ENCODE data around the gene ESPN.
A peak's percentile ranks its signal among the peaks of the same experiment; 100 is the strongest.
"Not testable (repeated sequence)": the region's sequence is repeated elsewhere in the genome, so short reads cannot be mapped to it uniquely, and the experiment has no call there.

The ESPN gene

GRCh38 chr1:6389971-6390370, 34.6 kb upstream of the ESPN start:
- DNase-seq (ENCODE audit: insufficient read length, low spot score) (no peak), FAIRE-seq (no peak)
- no peak for TF ChIP-seq TAF1 (IDR thresholded peaks at IDR 0.05; ENCODE audit: low read depth, low read length)
- no peak for TF ChIP-seq POU2F2 (IDR thresholded peaks at IDR 0.05; ENCODE audit: low read depth, low read length)
- TF ChIP-seq POLR2AphosphoS5 (IDR thresholded peaks at IDR 0.05; ENCODE audit: low read depth, low read length): no peak
- TF ChIP-seq SPI1 (IDR thresholded peaks at IDR 0.05; ENCODE audit: low read depth, low read length): no peak
- no peak for TF ChIP-seq PAX5 (IDR thresholded peaks at IDR 0.05; ENCODE audit: insufficient read depth, low read length, severe bottlenecking)
- no peak for TF ChIP-seq POLR2A (IDR thresholded peaks at IDR 0.05; ENCODE audit: low read depth, low read length)

GRCh38 chr1:6391951-6392808, 32.4 kb upstream of the ESPN start:
- DNase-seq (ENCODE audit: insufficient read length, low spot score) (no peak), FAIRE-seq (peak; percentile 72)
- TF ChIP-seq PAX5 (IDR thresholded peaks at IDR 0.05; ENCODE audit: insufficient read depth, low read length, severe bottlenecking) (no peak), POU2F2 (IDR thresholded peaks at IDR 0.05; ENCODE audit: low read depth, low read length) (no peak), SPI1 (IDR thresholded peaks at IDR 0.05; ENCODE audit: low read depth, low read length) (no peak), TAF1 (IDR thresholded peaks at IDR 0.05; ENCODE audit: low read depth, low read length) (no peak), POLR2AphosphoS5 (IDR thresholded peaks at IDR 0.05; ENCODE audit: low read depth, low read length) (no peak), POLR2A (IDR thresholded peaks at IDR 0.05; ENCODE audit: low read depth, low read length) (no peak)

- FAIRE-seq (peak; percentile 31), DNase-seq (ENCODE audit: insufficient read length, low spot score) (peak; percentile 41)
- peak; percentile 28; the same call in 1 of the 2 replicates for TF ChIP-seq POLR2A (IDR thresholded peaks at IDR 0.05; ENCODE audit: low read depth, low read length)
- TF ChIP-seq POU2F2 (IDR thresholded peaks at IDR 0.05; ENCODE audit: low read depth, low read length): no peak
- TF ChIP-seq TAF1 (IDR thresholded peaks at IDR 0.05; ENCODE audit: low read depth, low read length): peak; percentile 59; the same call in 1 of the 2 replicates
These were observed 31.7 kb upstream of the ESPN start for GRCh38 chr1:6392809-6393399.

- DNase-seq (ENCODE audit: insufficient read length, low spot score) (peak; percentile 92), FAIRE-seq (peak; percentile 76)
- TF ChIP-seq SPI1 (IDR thresholded peaks at IDR 0.05; ENCODE audit: low read depth, low read length): no peak
- TF ChIP-seq POU2F2 (IDR thresholded peaks at IDR 0.05; ENCODE audit: low read depth, low read length): no peak
- no peak for TF ChIP-seq TAF1 (IDR thresholded peaks at IDR 0.05; ENCODE audit: low read depth, low read length)
- TF ChIP-seq POLR2AphosphoS5 (IDR thresholded peaks at IDR 0.05; ENCODE audit: low read depth, low read length): no peak
- TF ChIP-seq POLR2A (IDR thresholded peaks at IDR 0.05; ENCODE audit: low read depth, low read length): no peak
These were observed 31.0 kb upstream of the ESPN start, which contains the start of gene ACOT7 for GRCh38 chr1:6393400-6394187. Gene ACOT7, minus strand, starts transcription at chr1:6393767. Its CDS starts 368 bp downstream, at chr1:6393399.

- not testable (repeated sequence) for FAIRE-seq; DNase-seq (ENCODE audit: insufficient read length, low spot score)
These were observed 29.4 kb upstream of the ESPN start for GRCh38 chr1:6395130-6395529.

GRCh38 chr1:6395781-6396244, 28.8 kb upstream of the ESPN start:
- not testable (repeated sequence) for DNase-seq (ENCODE audit: insufficient read length, low spot score); FAIRE-seq

- DNase-seq (ENCODE audit: insufficient read length, low spot score) (no peak), FAIRE-seq (no peak)
- TF ChIP-seq POLR2A (IDR thresholded peaks at IDR 0.05; ENCODE audit: low read depth, low read length) (no peak), POU2F2 (IDR thresholded peaks at IDR 0.05; ENCODE audit: low read depth, low read length) (no peak), TAF1 (IDR thresholded peaks at IDR 0.05; ENCODE audit: low read depth, low read length) (no peak), POLR2AphosphoS5 (IDR thresholded peaks at IDR 0.05; ENCODE audit: low read depth, low read length) (no peak), SPI1 (IDR thresholded peaks at IDR 0.05; ENCODE audit: low read depth, low read length) (no peak), PAX5 (IDR thresholded peaks at IDR 0.05; ENCODE audit: insufficient read depth, low read length, severe bottlenecking) (no peak)
These were observed 27.6 kb upstream of the ESPN start for GRCh38 chr1:6396998-6397397.

- FAIRE-seq: no peak
- DNase-seq (ENCODE audit: insufficient read length, low spot score): no peak
- TF ChIP-seq POLR2AphosphoS5 (IDR thresholded peaks at IDR 0.05; ENCODE audit: low read depth, low read length) (no peak), PAX5 (IDR thresholded peaks at IDR 0.05; ENCODE audit: insufficient read depth, low read length, severe bottlenecking) (no peak), TAF1 (IDR thresholded peaks at IDR 0.05; ENCODE audit: low read depth, low read length) (no peak), SPI1 (IDR thresholded peaks at IDR 0.05; ENCODE audit: low read depth, low read length) (no peak), POLR2A (IDR thresholded peaks at IDR 0.05; ENCODE audit: low read depth, low read length) (no peak), POU2F2 (IDR thresholded peaks at IDR 0.05; ENCODE audit: low read depth, low read length) (no peak)
These were observed 26.6 kb upstream of the ESPN start for GRCh38 chr1:6397844-6398441.

- DNase-seq (ENCODE audit: insufficient read length, low spot score) (no peak), FAIRE-seq (no peak)
- no peak for TF ChIP-seq TAF1 (IDR thresholded peaks at IDR 0.05; ENCODE audit: low read depth, low read length)
- no peak for TF ChIP-seq PAX5 (IDR thresholded peaks at IDR 0.05; ENCODE audit: insufficient read depth, low read length, severe bottlenecking)
- TF ChIP-seq POLR2A (IDR thresholded peaks at IDR 0.05; ENCODE audit: low read depth, low read length): no peak
- TF ChIP-seq POU2F2 (IDR thresholded peaks at IDR 0.05; ENCODE audit: low read depth, low read length): no peak
- TF ChIP-seq SPI1 (IDR thresholded peaks at IDR 0.05; ENCODE audit: low read depth, low read length): no peak
- no peak for TF ChIP-seq POLR2AphosphoS5 (IDR thresholded peaks at IDR 0.05; ENCODE audit: low read depth, low read length)
These were observed 25.3 kb upstream of the ESPN start for GRCh38 chr1:6399294-6399693.

Measured in GM12891 (cell line).